Kidney epithelial cell (primary cell): ENCODE results near the gene KCTD15. TPM values are rescaled to one million over a fixed set of nuclear protein-coding genes. Genes with fewer than 3 reads are reported as not detected.
A peak's percentile ranks its signal among the peaks of the same experiment; 100 is the strongest.

ENCODE experiments used
- DNase-seq: peaks from one replicate; pipeline ENCODE4 v3.0.0-alpha.2; 2010; ENCODE audit warnings: low read depth
- H3K27me3 ChIP-seq: 2 replicates; pipeline ENCODE4 v1.6.0; 2011; ENCODE audit warnings: low read length; ENCODE audit not compliant: control insufficient read depth, insufficient read depth
- H3K36me3 ChIP-seq: 2 replicates; pipeline ENCODE4 v1.5.1; 2011; ENCODE audit warnings: low read length; ENCODE audit not compliant: control insufficient read depth, insufficient read depth
- H3K4me3 ChIP-seq: 2 replicates; pipeline ENCODE4 v1.5.1; 2011; ENCODE audit warnings: low read depth, mild to moderate bottlenecking, control low read depth, low read length
- total RNA-seq: library from RNA; depleted of rRNA; stranded (reverse); fragments of >200 nt; gene quantifications from 2 replicates; pipeline ENCODE4 v1.2.3, GENCODE V29; 2015
- TF ChIP-seq, protein P1 (sequence below): IDR thresholded peaks from 2 replicates; pipeline ENCODE4 v1.5.1; 2011; ENCODE audit warnings: mild to moderate bottlenecking, moderate library complexity, low read length, control low read depth, inconsistent platforms; ENCODE audit not compliant: insufficient read depth, poor library complexity, severe bottlenecking

The KCTD15 gene, protein sequence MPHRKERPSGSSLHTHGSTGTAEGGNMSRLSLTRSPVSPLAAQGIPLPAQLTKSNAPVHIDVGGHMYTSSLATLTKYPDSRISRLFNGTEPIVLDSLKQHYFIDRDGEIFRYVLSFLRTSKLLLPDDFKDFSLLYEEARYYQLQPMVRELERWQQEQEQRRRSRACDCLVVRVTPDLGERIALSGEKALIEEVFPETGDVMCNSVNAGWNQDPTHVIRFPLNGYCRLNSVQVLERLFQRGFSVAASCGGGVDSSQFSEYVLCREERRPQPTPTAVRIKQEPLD
- 71.1 and 73.5 TPM in 2 replicates for total RNA-seq

DNA sequence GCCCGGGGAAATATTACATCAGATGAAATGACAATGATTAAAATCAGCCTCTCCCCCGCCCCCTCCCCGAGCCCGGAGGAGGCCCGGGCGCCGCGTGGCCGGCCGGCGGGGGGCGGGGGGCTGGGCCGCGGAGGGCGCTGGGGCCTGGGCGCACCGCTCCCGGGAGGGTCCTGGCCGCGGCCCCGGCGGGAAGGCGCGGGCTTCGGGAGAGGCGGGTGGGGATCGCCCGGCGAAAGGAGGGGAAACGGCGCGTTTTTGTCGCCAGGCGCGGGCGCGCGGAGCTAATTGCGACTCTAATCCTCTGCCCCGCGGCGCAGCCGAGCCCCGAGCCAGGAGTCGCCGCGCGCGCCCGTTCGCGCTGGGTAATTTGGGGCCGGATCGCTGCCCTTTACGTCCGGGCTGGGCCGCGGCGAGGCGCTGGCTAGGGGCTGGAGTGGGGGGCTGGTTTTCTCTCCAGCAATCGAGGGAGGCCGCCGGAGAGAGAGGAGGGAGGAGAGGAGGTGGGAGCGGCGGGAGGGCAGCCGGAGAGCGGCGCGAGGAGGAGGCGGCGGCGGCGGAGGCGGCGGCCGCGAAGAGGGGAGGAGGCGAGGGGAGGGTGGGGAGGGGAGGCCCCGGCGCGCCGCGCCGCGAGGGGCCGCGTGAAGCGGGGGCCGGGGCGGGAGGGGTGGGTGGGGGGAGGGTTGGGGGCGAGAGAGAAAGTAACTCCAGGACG lies at the start of gene KCTD15:
Gene KCTD15 (plus strand): TSS at position 707 of the 712 bp plus-strand sequence. CDS start 3,585 bp downstream, outside the sequence.
- H3K27me3 ChIP-seq = peaks cover 10% of the 10 kb centered on the region
- TF ChIP-seq, protein P1, sequence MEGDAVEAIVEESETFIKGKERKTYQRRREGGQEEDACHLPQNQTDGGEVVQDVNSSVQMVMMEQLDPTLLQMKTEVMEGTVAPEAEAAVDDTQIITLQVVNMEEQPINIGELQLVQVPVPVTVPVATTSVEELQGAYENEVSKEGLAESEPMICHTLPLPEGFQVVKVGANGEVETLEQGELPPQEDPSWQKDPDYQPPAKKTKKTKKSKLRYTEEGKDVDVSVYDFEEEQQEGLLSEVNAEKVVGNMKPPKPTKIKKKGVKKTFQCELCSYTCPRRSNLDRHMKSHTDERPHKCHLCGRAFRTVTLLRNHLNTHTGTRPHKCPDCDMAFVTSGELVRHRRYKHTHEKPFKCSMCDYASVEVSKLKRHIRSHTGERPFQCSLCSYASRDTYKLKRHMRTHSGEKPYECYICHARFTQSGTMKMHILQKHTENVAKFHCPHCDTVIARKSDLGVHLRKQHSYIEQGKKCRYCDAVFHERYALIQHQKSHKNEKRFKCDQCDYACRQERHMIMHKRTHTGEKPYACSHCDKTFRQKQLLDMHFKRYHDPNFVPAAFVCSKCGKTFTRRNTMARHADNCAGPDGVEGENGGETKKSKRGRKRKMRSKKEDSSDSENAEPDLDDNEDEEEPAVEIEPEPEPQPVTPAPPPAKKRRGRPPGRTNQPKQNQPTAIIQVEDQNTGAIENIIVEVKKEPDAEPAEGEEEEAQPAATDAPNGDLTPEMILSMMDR = no peak
- H3K36me3 ChIP-seq = no peaks in the 10 kb centered on the region
- peak within 1 kb of the TSS; percentile 67 for H3K4me3 ChIP-seq
- DNase-seq = no peak

GRCh38 chr19:33747273-33747672 lies 49.4 kb upstream of the KCTD15 start:
- no peaks in the 10 kb centered on the region for H3K27me3 ChIP-seq
- H3K36me3 ChIP-seq = no peaks in the 10 kb centered on the region
- TF ChIP-seq, protein P1 = no peak
- no peak for DNase-seq
- no peak overlapping the region for H3K4me3 ChIP-seq

- Histone ChIP-seq H3K27me3 (no peaks in the 10 kb centered on the region), H3K4me3 (no peak overlapping the region), H3K36me3 (no peaks in the 10 kb centered on the region)
- TF ChIP-seq, protein P1 = no peak
- no peak for DNase-seq
Measured at GRCh38 chr19:33748231-33748630, 48.4 kb upstream of the KCTD15 start.

- TF ChIP-seq, protein P1 = no peak
- H3K36me3 ChIP-seq = no peaks in the 10 kb centered on the region
- no peaks in the 10 kb centered on the region for H3K27me3 ChIP-seq
- no peak overlapping the region for H3K4me3 ChIP-seq
- no peak for DNase-seq
Measured at GRCh38 chr19:33749016-33749415, 47.7 kb upstream of the KCTD15 start.

DNA sequence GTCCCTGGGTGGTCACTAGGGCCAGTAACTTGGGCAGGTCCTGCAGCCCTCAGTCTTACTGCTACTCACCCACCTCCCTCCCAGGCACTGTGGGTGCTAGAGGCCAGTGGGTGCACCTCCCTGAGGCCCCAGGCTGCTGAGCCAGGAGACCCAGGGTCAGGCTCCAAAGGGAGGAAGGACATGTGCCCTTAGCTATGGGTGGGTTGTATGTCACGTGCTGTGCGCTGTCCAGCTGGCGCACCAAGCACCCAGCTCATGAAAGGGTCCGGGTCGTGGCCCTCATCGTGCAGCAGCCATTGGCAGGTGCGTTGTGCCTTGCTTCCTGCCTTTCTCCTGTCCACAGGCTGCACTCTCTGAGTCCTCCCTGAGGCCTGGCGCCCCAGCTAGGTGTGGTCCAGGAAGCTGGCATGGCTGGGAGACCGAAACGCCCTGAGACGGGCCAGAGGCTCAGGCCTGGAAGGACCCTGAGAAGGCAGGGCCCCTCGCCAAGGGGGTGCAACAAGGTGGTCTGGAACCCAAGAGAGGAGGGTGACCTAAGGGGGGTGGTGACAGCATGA lies 47.0 kb upstream of the KCTD15 start:
- Histone ChIP-seq H3K36me3 (no peaks in the 10 kb centered on the region), H3K27me3 (no peaks in the 10 kb centered on the region), H3K4me3 (no peak overlapping the region)
- TF ChIP-seq, protein P1 = no peak
- DNase-seq = no peak
